NOMO-1 (cell line): ENCODE data around the gene HEPACAM.

ENCODE experiments used
- DNase-seq, 2 experiments: peaks; one replicate each; lab custom pipeline; 2025; ENCODE audit not compliant: unreplicated experiment in 2 of 2; lab: John Stamatoyannopoulos, UW

Gene HEPACAM

DNA sequence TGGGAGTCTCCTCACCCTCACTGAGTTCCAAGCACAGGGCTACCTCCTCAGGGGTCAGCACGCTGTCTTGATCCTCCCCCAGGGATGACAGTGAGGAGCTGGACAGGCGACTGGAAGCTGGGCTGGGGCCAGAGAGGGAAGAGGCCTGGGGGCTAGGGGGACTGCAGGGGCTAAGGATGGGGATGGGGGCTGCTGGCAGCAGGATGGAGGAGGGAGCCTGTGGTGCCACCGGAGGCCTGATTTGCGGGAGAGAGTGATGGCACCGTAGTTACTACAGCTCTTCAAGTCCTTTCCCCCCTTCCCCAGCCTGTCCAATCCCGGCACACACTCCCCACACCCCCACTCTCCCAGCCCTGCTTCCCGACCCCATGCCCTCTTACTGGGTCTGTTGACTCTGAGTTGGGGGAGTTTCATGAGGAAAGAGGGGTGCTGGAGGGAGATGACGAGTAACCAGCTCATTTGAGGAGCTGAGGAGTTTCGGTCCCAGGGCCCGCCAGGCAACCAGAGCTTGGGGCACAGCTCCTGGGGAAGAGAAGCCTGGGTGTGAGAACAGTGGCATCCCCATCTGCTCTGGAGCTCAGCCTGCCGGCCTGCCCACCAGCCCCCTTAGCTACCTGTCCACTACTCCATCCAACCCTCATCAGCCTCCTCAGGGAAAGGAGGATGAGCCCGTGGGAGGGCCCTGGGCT is 48.7 kb downstream of the HEPACAM start:
- no peak for DNase-seq

DNA sequence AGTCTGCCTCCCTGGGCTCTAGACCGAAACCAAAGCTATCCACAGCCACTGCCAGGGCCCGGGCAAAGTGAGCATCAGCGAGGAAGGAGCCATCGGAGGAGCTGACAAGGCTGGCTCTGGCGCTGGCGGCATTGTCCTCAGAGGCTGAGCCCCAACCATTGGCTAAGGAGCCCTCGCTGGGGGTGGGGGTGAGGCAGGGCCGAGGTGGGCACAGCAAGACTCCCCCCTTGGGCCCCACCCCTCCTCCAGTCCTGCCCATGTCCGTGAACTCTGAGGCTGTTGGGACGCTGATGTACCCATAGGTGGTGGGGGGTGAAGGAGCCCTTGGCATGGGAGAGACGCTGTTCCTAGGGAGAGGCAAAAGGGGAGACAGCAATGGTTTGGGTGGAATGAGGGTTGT is 49.4 kb downstream of the HEPACAM start:
- no peak for DNase-seq

DNA sequence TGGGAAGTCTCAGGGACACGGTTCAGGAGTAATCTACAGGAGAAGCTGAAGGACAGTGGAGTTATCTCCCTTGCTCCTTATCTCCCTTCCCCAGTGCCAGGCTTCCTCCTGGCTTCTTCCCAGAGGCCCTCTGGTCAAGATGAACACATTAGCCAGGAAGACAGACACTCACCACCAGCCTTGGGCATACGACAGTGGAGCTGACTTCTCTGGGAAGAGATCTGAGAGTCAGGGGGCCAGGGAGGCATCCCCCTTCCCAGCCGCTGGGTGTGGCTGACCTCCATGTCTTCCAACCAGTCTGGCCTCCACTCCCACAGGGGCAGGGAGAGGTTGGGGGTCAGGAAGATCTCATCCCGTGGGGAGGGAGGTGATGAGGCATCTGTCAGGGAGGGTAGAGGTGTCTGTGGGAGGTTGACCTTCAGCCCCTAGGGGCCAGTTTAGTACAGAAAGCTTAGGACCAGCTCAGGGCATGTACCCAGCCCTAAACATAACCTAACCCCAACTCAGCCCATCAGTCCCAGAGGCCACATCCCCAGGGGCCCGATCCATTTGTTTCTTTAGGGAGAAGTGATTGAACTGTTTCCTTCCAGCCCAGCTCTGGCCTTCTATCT is 50.9 kb downstream of the HEPACAM start:
- no peak for DNase-seq

DNA sequence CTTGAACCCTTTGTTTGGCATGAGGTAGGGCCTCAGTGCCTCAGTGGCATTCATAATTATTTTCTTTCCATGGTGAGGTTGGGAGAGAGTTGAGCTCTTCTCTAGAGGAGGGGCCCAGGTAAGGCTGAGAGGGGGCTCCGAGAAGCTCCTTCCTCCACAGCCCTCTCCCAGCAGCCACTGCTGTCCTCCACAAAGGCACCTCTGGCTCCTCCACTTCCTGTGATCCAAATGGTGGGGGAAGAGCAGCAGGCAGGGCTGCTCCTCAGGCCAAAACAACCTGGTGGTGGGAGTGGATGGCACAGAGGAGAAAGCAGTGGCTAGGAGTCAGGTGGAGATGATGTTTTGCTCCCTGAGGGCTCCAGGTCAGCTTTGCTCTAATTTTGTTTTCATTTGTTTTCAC is 51.5 kb downstream of the HEPACAM start:
- DNase-seq: no peak

DNA sequence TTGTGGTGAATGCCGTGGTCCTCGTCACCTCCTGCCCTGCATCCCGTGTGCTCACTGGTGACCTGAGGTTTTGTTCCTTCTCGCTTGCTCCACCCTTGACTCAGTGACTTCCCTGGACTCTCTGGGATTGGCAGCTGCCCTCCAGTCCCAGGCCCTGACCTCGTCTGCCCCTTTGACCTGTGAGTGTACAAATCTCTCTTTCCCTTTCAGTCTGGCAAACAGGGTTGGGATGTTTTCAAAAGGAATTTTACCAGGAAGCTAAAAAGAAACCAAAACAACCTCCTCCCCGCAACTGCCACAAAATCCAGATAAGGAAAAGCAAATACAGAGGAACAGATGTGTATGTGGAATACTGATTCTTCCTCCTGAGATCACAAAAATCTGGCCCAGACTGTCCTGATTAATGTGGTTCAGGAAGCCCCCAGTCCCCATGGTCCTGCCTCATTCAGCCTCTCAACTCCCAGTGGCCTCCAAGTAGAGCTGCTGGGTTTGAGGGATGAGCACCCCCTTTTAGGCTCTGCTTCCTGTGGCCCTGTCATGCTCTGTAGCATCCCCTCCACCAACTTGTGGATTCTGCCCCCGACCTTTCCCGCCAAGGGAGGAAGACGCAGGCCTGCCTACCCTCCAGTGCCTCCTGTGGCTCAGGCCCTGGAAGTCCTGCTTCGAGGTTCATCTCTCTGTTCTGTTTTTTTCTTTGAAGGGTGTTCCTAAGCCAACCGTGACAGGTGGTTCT is 53.3 kb downstream of the HEPACAM start:
- no peak for DNase-seq

DNA sequence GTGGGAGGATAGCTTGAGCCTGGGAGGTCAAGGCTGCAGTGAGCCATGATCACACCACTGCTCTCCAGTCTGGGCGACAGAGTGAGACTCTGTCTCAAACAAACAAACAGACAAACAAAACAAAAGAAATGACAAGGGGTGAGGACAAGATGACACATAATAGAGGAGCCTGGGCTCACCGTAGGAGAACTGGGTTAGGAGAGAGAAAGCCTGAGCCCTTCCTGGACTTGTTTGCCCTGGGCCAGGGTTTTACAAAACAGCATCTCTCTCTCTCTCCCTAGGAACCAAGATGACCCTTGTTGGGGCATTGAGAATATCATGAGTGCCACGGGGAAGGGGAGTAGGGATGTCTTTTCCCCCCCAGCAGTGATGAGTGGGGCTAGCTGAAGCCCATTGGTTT is 54.9 kb downstream of the HEPACAM start:
- no peak for DNase-seq

DNA sequence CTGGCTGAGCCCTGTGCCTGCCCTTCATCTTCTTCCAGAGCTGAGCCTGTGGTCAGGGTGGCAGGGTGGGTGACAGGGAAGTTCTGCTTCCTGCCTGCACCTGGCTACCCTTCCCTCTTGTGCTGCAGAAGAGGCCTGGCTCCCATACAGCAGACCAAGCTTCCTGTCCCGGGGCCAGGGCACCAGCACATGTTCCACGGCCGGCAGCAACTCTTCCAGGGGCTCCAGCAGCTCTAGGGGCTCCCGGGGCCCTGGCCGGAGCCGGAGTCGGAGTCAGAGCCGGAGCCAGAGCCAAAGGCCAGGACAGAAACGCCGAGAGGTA is 55.6 kb downstream of the HEPACAM start:
- DNase-seq: no peak

DNA sequence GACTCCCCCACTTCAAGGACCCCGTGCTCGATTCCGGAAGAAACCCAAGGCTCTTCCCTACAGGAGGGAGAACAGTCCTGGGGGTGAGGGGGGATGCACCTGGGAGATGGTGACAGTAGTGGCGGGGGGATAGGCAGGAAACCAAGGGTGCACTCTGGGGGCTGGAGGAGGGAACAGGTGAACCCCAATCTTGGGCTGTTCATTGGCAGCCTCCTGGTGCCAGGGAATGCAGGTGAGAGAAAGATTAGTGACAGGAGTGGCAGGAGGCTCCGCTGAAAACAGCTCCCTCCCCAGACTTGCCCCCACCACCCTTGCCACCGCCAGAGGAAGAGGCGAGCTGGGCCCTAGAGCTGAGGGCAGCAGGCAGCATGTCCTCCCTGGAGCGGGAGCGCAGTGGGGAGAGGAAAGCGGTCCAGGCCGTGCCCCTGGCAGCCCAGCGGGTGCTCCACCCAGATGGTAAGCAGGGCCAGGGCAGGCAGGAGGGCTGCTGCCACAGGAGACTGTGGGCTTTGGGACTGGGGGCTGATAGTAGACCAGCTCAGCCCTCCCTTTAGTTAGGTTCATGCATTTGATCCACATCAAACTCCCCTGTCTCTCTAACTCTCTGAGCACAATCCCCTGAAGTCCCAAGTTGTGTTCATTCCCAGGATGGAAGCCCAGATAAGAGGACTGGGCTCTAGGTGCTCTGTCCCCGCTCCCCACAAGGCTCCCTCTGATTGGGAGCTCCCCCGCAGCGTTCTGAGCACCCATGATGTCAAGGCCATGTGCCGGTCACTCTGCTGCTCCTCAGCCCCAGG is 56.2 kb downstream of the HEPACAM start:
- no peak for DNase-seq

DNA sequence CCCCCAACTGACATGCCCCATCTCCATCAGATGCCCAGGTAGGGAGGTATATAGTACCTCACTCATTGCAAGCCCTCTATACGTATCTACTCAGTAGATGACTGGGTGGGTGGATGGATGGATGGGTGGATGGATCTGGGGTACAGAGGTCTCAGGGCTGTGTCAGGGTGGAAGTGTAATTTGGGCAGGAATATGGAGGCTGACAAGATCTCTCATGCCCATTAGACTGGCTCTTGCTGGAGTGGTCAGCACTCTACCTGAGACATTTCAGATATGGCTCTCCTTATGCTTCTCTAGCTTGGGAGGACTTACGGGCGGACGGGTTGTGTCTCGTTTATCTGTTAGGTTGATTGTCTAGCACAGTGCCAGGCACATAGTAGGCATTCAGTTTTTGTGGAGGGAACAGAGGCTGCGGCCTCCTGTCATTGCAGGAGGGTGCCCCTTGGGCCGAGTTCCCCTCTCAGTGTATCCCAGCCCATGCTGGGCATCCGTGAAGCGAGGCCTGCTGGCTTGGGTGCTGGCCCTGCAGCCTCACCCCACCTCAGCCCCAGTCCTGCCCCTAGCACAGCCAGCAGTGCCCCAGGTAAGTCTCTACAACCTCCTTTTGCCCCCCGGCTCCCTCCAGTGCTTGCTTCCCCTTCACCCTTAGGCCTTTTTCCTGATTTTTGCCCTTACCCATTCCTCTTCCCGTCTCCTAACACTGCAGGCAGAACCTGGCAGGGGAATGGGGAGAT is 56.9 kb downstream of the HEPACAM start:
- DNase-seq: no peak

DNA sequence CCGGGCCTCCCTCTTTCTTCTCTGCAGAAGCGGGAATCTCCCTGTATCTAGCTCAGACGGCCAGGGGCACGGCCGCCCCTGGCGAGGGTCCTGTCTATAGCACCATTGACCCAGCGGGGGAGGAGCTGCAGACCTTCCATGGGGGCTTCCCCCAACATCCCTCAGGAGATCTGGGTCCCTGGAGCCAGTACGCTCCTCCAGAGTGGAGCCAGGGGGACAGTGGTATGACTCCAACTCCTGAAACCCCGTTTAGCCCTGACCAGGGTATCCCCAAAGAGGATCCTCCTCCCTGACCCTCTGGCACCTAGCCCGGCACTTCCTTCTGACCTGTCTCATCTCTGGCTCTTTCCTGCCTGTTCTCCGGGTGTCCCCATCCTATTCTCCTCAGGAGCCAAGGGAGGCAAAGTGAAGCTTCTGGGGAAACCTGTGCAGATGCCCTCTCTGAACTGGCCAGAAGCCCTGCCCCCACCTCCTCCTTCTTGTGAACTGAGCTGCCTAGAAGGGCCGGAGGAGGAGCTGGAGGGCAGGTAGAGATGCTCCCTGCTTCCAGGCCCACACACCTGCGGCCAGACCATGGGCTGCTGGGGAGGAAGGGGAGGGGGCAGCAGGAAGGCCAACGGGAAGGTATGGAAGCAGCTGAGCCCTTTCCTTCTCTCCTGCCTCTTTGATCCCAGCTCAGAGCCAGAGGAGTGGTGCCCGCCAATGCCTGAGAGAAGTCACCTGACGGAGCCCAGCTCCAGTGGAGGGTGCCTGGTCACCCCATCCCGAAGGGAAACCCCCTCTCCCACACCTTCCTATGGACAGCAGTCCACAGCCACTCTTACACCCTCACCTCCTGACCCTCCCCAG is 57.7 kb downstream of the HEPACAM start:
- DNase-seq: no peak

DNA sequence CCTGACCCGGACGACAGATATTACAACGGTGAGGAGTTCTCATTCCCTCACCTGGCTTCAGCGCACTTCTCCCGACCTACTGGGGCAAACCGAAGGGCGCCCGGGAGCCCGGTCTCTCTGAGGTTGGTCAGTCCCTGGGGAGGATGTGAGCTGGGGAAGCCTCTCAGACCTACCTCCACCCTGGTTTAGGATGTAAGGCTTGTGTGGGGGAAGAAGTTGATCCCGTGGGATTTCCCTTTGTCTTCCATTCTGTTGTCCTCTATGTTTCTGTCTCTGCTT is 58.3 kb downstream of the HEPACAM start:
- no peak for DNase-seq

DNA sequence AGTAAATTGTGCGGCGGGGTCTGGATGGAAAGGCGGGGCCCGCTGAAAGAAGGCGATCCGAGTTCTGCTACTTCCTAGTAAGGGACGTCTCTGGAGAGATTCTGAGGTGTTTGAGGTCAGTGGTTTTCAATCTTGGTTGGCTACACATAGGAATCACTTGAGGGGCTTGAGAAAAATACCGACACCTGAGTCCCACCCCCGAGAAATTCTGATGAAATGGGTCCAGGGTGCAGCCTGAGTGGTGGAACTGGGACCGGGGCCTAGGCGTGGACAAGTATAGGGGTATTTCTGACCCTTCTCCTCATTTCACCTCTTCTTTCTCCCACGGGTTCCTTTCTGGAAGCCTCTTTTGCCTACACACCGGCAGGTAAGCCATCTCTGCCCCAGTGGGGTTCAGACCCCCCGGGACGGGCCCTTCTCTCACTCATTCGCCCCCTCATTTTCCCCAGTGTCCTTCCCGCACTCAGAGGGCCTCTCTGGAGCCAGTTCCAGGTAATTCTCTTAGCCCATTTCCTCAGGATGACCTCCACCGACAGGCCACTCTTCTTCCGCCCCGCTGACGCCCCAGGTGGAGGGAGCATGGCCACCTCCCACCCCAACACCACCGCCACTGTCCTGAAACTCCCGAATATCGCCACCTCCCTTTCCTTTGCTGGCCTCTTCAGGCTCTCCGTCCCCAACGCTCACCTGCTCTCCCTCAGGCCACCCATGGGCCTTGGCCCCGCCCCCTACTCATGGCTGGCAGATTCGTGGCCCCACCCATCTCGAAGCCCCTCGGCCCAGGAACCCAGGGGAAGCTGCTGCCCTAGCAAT is 58.8 kb downstream of the HEPACAM start:
- DNase-seq: no peak

DNA sequence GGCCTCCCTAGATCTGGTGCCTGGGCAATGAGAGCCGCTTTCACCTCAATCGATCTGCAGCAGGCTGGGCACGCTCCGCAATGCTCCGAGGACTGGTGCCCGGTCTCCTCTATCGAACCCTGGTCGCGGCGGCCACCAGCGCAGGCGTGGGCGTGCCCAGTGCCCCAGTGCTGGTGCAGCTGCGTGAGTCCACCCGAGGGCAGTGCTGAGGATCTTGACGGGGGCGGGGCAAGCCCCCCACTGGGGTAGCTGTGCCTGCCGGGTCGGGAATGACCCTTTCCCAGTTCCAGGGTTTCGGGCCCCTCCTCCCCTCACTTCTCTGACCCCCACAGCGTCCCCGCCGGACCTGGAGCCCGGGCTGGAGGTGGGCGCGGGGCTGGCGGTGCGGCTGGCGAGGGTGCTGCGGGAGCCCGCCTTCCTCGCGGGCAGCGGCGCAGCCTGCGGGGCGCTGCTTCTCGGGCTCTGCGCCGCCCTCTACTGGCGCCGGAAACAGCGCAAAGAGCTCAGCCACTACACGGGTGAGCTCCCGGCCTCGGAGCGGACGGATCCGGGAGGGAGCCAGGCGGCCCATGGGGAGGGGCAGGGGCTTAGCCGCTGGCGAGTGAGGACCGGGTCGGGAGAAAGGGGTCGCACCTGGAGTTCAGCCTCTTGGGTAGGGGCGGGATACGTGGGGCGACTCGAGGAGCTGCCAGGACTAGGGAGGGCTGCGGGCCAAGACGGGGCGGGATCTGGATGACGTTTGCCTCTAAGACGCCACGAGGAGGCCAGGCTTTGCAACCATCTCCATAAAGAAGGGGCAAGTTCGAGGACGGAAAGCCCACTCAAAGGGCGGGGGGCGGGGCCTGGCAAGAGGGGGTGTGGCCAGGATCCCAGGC is 59.7 kb downstream of the HEPACAM start:
- DNase-seq: peak; percentile 84 to 86

DNA sequence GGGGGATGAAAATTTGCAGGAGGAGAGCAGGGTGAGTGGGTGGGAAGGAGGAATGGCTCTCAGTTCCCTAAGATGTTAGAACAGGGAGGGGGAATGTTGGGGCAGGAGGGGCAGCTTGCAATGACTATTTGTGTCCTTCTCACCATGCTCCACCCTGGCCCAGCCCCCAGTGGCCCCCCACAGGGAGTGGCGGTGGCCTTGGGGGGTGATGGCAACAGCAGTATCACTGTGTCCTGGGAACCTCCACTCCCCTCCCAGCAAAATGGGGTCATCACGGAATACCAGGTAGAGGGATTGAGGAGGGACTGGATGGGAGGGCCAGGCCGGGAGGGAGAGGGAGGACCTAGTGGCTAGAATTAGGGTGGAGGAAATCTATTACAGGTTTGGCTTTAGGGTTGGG is 60.4 kb downstream of the HEPACAM start:
- DNase-seq: no peak

DNA sequence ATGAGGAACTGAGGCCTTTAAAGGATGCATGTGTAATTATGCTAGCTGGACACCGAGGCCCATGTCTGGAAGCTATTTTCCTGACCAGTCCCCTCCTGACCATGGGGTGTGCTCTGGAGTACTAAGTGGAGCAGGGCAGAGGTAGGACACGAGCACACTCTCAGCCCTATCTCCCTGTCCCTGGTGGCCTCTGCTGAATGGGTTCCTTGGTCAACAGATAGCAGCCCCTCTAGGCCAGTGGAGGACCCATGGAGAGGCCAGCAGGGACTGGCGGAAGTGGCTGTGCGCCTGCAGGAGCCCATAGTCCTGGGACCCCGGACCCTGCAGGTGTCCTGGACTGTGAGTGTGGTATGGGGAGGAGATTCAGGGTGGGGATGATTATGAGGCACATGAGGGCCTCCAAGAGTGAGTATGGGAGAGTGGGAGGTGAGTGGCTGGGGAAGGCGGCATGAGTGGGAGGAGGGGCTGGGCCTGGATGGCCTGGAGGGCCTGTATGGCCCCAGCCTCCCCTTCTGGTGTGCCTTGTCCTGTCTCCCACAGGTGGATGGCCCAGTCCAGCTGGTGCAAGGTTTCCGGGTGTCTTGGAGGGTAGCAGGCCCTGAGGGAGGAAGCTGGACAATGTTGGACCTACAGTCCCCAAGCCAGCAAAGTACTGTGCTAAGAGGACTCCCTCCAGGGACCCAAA is 61.1 kb downstream of the HEPACAM start:
- DNase-seq: no peak

DNA sequence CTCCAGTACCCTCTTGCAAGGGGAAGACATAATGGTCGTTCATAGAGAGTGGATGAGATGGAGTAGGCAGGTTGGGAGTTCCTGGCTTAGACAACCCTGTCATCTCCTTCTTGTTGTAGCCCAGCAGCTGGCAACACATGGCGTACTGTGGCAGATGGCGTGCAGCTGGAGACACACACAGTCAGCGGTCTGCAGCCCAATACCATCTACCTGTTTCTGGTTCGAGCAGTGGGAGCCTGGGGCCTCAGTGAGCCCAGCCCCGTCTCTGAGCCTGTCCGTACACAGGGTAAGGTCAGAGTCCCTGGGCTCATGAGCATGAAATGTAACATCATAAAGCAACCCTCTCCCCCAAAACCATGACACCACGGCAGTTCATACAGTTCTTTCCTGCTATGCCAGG is 61.9 kb downstream of the HEPACAM start:
- no peak for DNase-seq

DNA sequence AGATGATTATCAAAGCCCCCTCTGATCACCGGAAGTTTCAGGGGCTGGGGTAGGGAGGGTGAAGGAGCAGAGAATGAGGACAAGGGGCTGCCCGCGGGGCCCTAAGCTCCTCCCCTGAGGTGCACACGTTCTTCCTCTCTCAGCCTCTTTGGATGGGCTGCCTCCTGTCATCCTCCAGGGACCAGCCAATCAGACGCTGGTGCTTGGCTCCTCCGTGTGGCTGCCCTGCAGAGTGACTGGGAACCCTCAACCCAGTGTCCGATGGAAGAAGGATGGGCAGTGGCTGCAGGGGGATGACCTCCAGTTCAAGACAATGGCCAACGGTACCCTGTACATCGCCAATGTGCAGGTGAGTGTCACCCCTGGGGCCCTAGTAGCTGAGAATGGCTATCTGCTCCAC is 63.1 kb downstream of the HEPACAM start:
- no peak for DNase-seq

DNA sequence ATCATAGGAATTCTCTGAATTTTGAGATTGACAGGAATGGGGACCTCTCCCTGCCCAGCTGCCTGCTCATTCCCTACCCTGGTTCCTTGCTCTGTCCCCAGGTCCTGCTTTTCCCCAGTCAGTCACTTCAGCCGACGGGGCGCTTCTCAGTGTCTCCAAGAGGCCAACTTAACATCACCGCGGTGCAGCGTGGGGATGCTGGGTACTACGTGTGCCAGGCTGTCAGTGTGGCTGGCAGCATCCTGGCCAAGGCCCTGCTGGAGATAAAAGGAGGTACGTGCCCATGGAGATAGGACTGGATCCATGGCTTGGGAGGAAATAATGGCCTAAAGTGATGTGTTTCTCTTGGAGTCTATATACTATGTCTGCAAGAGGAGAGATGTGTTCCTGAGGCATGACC is 63.6 kb downstream of the HEPACAM start:
- DNase-seq: no peak
